Measurements from ENCODE around the gene ATP10A.

- TF ChIP-seq POLR2AphosphoS5 (IDR thresholded peaks at IDR 0.05; ENCODE audit: low read depth, low read length) = no peak
- no peak for TF ChIP-seq POLR2A (IDR thresholded peaks at IDR 0.05; ENCODE audit: low read depth, low read length)
Observed at GRCh38 chr15:25803036-25803435, 60.1 kb downstream of the ATP10A start.
